ENCODE measurements around the gene EIF4G3. TPM values are rescaled to one million over a fixed set of nuclear protein-coding genes. Genes with fewer than 3 reads are reported as not detected.

The EIF4G3 gene
- total RNA-seq, 4 donors from 2014 or later, result 82.1 to 143 (median 101) TPM

- no peak for DNase-seq
- TF ChIP-seq CTCF (IDR thresholded peaks at IDR 0.05), result no peak
- TF ChIP-seq EP300 (IDR thresholded peaks at IDR 0.05; ENCODE audit: low read depth), result no peak
- TF ChIP-seq POLR2AphosphoS5 (IDR thresholded peaks at IDR 0.05), result no peak
- no peak for TF ChIP-seq POLR2A (IDR thresholded peaks at IDR 0.05)
- intact Hi-C loops (cut with DNase I; ENCODE audit: low total_unique reads) (no loop called here), in situ Hi-C loops (cut with MboI; ENCODE audit: low pct_ligation_motif_present in 1 of 4, low pct_unique_long_range_greater_than_20kb in 1 of 4, low sequenced_read_pairs in 3 of 4) (no loop called here)
- no peak overlapping the region for H3K4me3 ChIP-seq
- no peaks in the 10 kb centered on the region for H3K9me3 ChIP-seq
- peaks cover 0 to 10% (median 0%) of the 10 kb centered on the region in 4 donors for H3K36me3 ChIP-seq
- H3K27ac ChIP-seq, result no peak overlapping the region
- H3K4me1 ChIP-seq, result peaks cover 0 to 11% (median 5%) of the 10 kb centered on the region in 4 donors
- H3K27me3 ChIP-seq, result no peaks in the 10 kb centered on the region
These were observed 13.8 kb downstream of the EIF4G3 start for GRCh38 chr1:21162740-21163464.

- in situ Hi-C loops (cut with MboI; ENCODE audit: low pct_ligation_motif_present in 1 of 4, low pct_unique_long_range_greater_than_20kb in 1 of 4, low sequenced_read_pairs in 3 of 4), result no loop called here
- Histone ChIP-seq H3K36me3 (peaks cover 0 to 10% (median 0%) of the 10 kb centered on the region in 4 donors), H3K4me3 (no peak overlapping the region), H3K27me3 (no peaks in the 10 kb centered on the region), H3K9me3 (no peaks in the 10 kb centered on the region), H3K4me1 (peaks cover 0 to 11% (median 5%) of the 10 kb centered on the region in 4 donors), H3K27ac (no peak overlapping the region)
- TF ChIP-seq POLR2AphosphoS5 (IDR thresholded peaks at IDR 0.05) (no peak), POLR2A (IDR thresholded peaks at IDR 0.05) (no peak), EP300 (IDR thresholded peaks at IDR 0.05; ENCODE audit: low read depth) (no peak), CTCF (IDR thresholded peaks at IDR 0.05) (no peak)
- 55 to 75% methylated on average over 2 to 6 of the region's 6 CpGs for WGBS, 2 donors (ENCODE audit: low coverage in 1 of 2)
- intact Hi-C loops (cut with DNase I; ENCODE audit: low total_unique reads), result no loop called here
- no peak for DNase-seq
These were observed 14.9 kb downstream of the EIF4G3 start for GRCh38 chr1:21161842-21162241.

GRCh38 chr1:21160263-21160796, 16.4 kb downstream of the EIF4G3 start:
- TF ChIP-seq POLR2A (IDR thresholded peaks at IDR 0.05) (no peak), CTCF (IDR thresholded peaks at IDR 0.05) (no peak), EP300 (IDR thresholded peaks at IDR 0.05; ENCODE audit: low read depth) (no peak), POLR2AphosphoS5 (IDR thresholded peaks at IDR 0.05) (no peak)
- Histone ChIP-seq H3K4me1 (peaks cover 0 to 11% (median 4%) of the 10 kb centered on the region in 4 donors), H3K4me3 (no peak overlapping the region), H3K36me3 (peaks cover 0 to 10% (median 0%) of the 10 kb centered on the region in 4 donors), H3K27me3 (no peaks in the 10 kb centered on the region), H3K27ac (no peak overlapping the region), H3K9me3 (no peaks in the 10 kb centered on the region)
- no peak for DNase-seq
- WGBS, 2 donors (ENCODE audit: low coverage in 1 of 2), result 71% methylated on average over 3 of the region's 3 CpGs
- in situ Hi-C loops (cut with MboI; ENCODE audit: low pct_ligation_motif_present in 1 of 4, low pct_unique_long_range_greater_than_20kb in 1 of 4, low sequenced_read_pairs in 3 of 4), result no loop called here
- intact Hi-C loops (cut with DNase I; ENCODE audit: low total_unique reads), result no loop called here

GRCh38 chr1:21157868-21158267, 18.8 kb downstream of the EIF4G3 start:
- 50 to 60% methylated on average over 2 to 3 of the region's 3 CpGs for WGBS, 2 donors (ENCODE audit: low coverage in 1 of 2)
- Histone ChIP-seq H3K27ac (no peak overlapping the region), H3K4me3 (no peak overlapping the region), H3K27me3 (no peaks in the 10 kb centered on the region), H3K4me1 (peaks cover 0 to 2% (median under 1%) of the 10 kb centered on the region in 4 donors), H3K36me3 (peaks cover 0 to 10% (median 0%) of the 10 kb centered on the region in 4 donors), H3K9me3 (no peaks in the 10 kb centered on the region)
- no peak for DNase-seq
- in situ Hi-C loops (cut with MboI; ENCODE audit: low pct_ligation_motif_present in 1 of 4, low pct_unique_long_range_greater_than_20kb in 1 of 4, low sequenced_read_pairs in 3 of 4), result no loop called here
- intact Hi-C loops (cut with DNase I; ENCODE audit: low total_unique reads), result no loop called here
- TF ChIP-seq EP300 (IDR thresholded peaks at IDR 0.05; ENCODE audit: low read depth) (no peak), POLR2A (IDR thresholded peaks at IDR 0.05) (no peak), CTCF (IDR thresholded peaks at IDR 0.05) (no peak), POLR2AphosphoS5 (IDR thresholded peaks at IDR 0.05) (no peak)

Measured in transverse colon (tissue), 4 donors.